ENCODE data around the gene PPRC1.

PPRC1 gene

DNA sequence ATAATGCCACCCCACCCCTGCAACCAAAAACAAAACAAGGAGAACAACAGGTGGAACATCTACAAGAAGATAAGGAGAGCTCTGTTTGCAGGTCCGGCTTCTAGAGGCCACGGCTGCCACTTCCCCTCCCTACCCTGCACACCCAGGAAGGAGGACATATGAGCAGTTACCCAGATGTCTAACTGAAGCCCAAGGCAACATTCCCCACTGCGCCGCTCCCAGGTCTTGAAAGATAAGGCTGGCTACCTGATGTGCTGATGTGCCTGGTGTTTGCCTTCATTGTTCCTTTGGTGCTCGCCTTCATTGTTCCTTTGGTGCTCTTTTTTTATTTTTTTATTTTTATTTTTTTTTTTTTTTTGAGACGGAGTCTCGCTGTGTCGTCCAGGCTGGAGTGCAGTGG, 46.6 kb upstream of the PPRC1 start:
- H3K27me3 ChIP-seq (ENCODE audit: low read length) = no peaks in the 10 kb centered on the region
- H3K4me3 ChIP-seq (ENCODE audit: insufficient read depth, low read length, poor library complexity, severe bottlenecking) = no peak overlapping the region

GRCh38 chr10:102090772-102091171, 42.1 kb upstream of the PPRC1 start:
- Histone ChIP-seq H3F3A (ENCODE audit: insufficient read depth) (no peaks in the 10 kb centered on the region), H3K36me3 (ENCODE audit: low read length) (no peaks in the 10 kb centered on the region), H3K79me2 (ENCODE audit: insufficient read depth, low read length) (no peaks in the 10 kb centered on the region), H3K4me3 (ENCODE audit: insufficient read depth, low read length, poor library complexity, severe bottlenecking) (no peak overlapping the region), H3K27ac (ENCODE audit: low read depth, low read length) (no peak overlapping the region), H3K4me2 (ENCODE audit: low read depth, low read length, poor library complexity, severe bottlenecking) (no peak overlapping the region), H3K9me3 (ENCODE audit: insufficient read depth, low read length) (no peaks in the 10 kb centered on the region), H3K9ac (ENCODE audit: low read length) (no peak overlapping the region), H2AFZ (ENCODE audit: low read depth, low read length, severe bottlenecking) (no peak overlapping the region), H3K27me3 (ENCODE audit: low read length) (no peaks in the 10 kb centered on the region), H4K20me1 (ENCODE audit: low read depth, low read length) (no peaks in the 10 kb centered on the region), H3K9me2 (replicated peaks; ENCODE audit: insufficient read depth, low read length) (no peaks in the 10 kb centered on the region)
- TF ChIP-seq, protein P1, sequence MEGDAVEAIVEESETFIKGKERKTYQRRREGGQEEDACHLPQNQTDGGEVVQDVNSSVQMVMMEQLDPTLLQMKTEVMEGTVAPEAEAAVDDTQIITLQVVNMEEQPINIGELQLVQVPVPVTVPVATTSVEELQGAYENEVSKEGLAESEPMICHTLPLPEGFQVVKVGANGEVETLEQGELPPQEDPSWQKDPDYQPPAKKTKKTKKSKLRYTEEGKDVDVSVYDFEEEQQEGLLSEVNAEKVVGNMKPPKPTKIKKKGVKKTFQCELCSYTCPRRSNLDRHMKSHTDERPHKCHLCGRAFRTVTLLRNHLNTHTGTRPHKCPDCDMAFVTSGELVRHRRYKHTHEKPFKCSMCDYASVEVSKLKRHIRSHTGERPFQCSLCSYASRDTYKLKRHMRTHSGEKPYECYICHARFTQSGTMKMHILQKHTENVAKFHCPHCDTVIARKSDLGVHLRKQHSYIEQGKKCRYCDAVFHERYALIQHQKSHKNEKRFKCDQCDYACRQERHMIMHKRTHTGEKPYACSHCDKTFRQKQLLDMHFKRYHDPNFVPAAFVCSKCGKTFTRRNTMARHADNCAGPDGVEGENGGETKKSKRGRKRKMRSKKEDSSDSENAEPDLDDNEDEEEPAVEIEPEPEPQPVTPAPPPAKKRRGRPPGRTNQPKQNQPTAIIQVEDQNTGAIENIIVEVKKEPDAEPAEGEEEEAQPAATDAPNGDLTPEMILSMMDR (IDR thresholded peaks at IDR 0.05; ENCODE audit: insufficient read depth, low read length, poor library complexity, severe bottlenecking) = no peak
- no peak for TF ChIP-seq EZH2phosphoT487 (conservative IDR thresholded peaks at IDR 0.05; ENCODE audit: low read length)

More for the DNA sequence above, 46.6 kb upstream of the PPRC1 start:
- no peaks in the 10 kb centered on the region for H3K36me3 ChIP-seq (ENCODE audit: low read length)
- no peaks in the 10 kb centered on the region for H3K79me2 ChIP-seq (ENCODE audit: insufficient read depth, low read length)
- no peak overlapping the region for H2AFZ ChIP-seq (ENCODE audit: low read depth, low read length, severe bottlenecking)
- no peak overlapping the region for H3K27ac ChIP-seq (ENCODE audit: low read depth, low read length)
- H3K9me3 ChIP-seq (ENCODE audit: insufficient read depth, low read length) = no peaks in the 10 kb centered on the region
- H4K20me1 ChIP-seq (ENCODE audit: low read depth, low read length) = no peaks in the 10 kb centered on the region
- H3F3A ChIP-seq (ENCODE audit: insufficient read depth) = no peaks in the 10 kb centered on the region
- no peak for TF ChIP-seq EZH2phosphoT487 (conservative IDR thresholded peaks at IDR 0.05; ENCODE audit: low read length)
- TF ChIP-seq, protein P1 (IDR thresholded peaks at IDR 0.05; ENCODE audit: insufficient read depth, low read length, poor library complexity, severe bottlenecking) = no peak
- H3K9me2 ChIP-seq (replicated peaks; ENCODE audit: insufficient read depth, low read length) = no peaks in the 10 kb centered on the region
- H3K9ac ChIP-seq (ENCODE audit: low read length) = no peak overlapping the region
- no peak overlapping the region for H3K4me2 ChIP-seq (ENCODE audit: low read depth, low read length, poor library complexity, severe bottlenecking)

DNA sequence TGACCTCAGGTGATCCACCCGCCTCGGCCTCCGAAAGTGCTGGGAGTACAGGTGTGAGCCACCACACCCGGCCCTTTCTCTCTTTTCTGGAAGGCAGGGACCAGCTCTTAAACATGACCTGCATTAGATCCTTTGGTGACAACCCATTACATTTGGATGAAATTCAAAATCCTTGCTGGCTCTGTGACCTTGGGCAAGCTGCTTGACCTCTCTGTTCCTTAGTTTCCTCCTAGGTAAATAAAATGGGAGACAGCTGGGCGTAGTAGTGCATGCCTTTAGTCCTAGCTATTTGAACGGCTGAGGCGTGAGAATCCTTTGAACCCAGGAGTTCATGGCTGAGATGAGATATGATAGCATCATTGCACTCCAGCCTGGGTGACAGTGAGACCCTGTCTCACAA, 36.4 kb upstream of the PPRC1 start:
- H3K27me3 ChIP-seq (ENCODE audit: low read length) = no peaks in the 10 kb centered on the region
- TF ChIP-seq, protein P1 (IDR thresholded peaks at IDR 0.05; ENCODE audit: insufficient read depth, low read length, poor library complexity, severe bottlenecking) = no peak

GRCh38 chr10:102101152-102101551, 31.7 kb upstream of the PPRC1 start:
- no peak overlapping the region for H2AFZ ChIP-seq (ENCODE audit: low read depth, low read length, severe bottlenecking)
- no peaks in the 10 kb centered on the region for H4K20me1 ChIP-seq (ENCODE audit: low read depth, low read length)
- no peak overlapping the region for H3K27ac ChIP-seq (ENCODE audit: low read depth, low read length)
- H3K9me2 ChIP-seq (replicated peaks; ENCODE audit: insufficient read depth, low read length) = no peaks in the 10 kb centered on the region
- no peaks in the 10 kb centered on the region for H3K27me3 ChIP-seq (ENCODE audit: low read length)
- H3K4me3 ChIP-seq (ENCODE audit: insufficient read depth, low read length, poor library complexity, severe bottlenecking) = no peak overlapping the region
- no peak overlapping the region for H3K4me2 ChIP-seq (ENCODE audit: low read depth, low read length, poor library complexity, severe bottlenecking)
- no peaks in the 10 kb centered on the region for H3K36me3 ChIP-seq (ENCODE audit: low read length)
- TF ChIP-seq, protein P1 (IDR thresholded peaks at IDR 0.05; ENCODE audit: insufficient read depth, low read length, poor library complexity, severe bottlenecking) = no peak
- no peak for TF ChIP-seq EZH2phosphoT487 (conservative IDR thresholded peaks at IDR 0.05; ENCODE audit: low read length)
- no peaks in the 10 kb centered on the region for H3K79me2 ChIP-seq (ENCODE audit: insufficient read depth, low read length)
- H3K9me3 ChIP-seq (ENCODE audit: insufficient read depth, low read length) = no peaks in the 10 kb centered on the region
- no peak overlapping the region for H3K9ac ChIP-seq (ENCODE audit: low read length)
- H3F3A ChIP-seq (ENCODE audit: insufficient read depth) = no peaks in the 10 kb centered on the region

More for the DNA sequence above, 36.4 kb upstream of the PPRC1 start:
- Histone ChIP-seq H3K9ac (ENCODE audit: low read length) (no peak overlapping the region), H4K20me1 (ENCODE audit: low read depth, low read length) (no peaks in the 10 kb centered on the region), H3K4me3 (ENCODE audit: insufficient read depth, low read length, poor library complexity, severe bottlenecking) (no peak overlapping the region), H3K9me2 (replicated peaks; ENCODE audit: insufficient read depth, low read length) (no peaks in the 10 kb centered on the region), H2AFZ (ENCODE audit: low read depth, low read length, severe bottlenecking) (no peak overlapping the region), H3K36me3 (ENCODE audit: low read length) (no peaks in the 10 kb centered on the region), H3K79me2 (ENCODE audit: insufficient read depth, low read length) (no peaks in the 10 kb centered on the region), H3F3A (ENCODE audit: insufficient read depth) (no peaks in the 10 kb centered on the region), H3K9me3 (ENCODE audit: insufficient read depth, low read length) (no peaks in the 10 kb centered on the region), H3K27ac (ENCODE audit: low read depth, low read length) (no peak overlapping the region), H3K4me2 (ENCODE audit: low read depth, low read length, poor library complexity, severe bottlenecking) (no peak overlapping the region)
